K562 (cell line): ENCODE measurements around the gene NUP35. TPM values are rescaled to one million over a fixed set of nuclear protein-coding genes. Genes with fewer than 3 reads are reported as not detected.

Experiments used
- AFF4 ChIP-seq: sonication (generic); formaldehyde crosslinking; IDR thresholded peaks from 2 replicates; pipeline ENCODE4 v1.8.0; 2023; ENCODE audit warnings: mild to moderate bottlenecking, missing genetic modification reagents
- BCOR ChIP-seq: fragments of 450-650 bp; IDR thresholded peaks from 2 replicates; pipeline ENCODE4 v1.6.1; 2016
- CHAMP1 ChIP-seq: fragments of 450-650 bp; IDR thresholded peaks from 2 replicates; pipeline ENCODE4 v1.6.1; 2016; ENCODE audit warnings: mild to moderate bottlenecking
- CXXC5 ChIP-seq: fragments of 250-450 bp; sonication (Bioruptor Pico); IDR thresholded peaks from 2 replicates; pipeline ENCODE4 v1.8.0; 2022; ENCODE audit warnings: inconsistent platforms, mild to moderate bottlenecking, moderate library complexity
- EGR1 ChIP-seq: fragments of 450-650 bp; conservative IDR thresholded peaks from 2 replicates; pipeline ENCODE4 v1.6.1; 2017; ENCODE audit warnings: mild to moderate bottlenecking
- FOXA1 ChIP-seq: fragments of 450-650 bp; IDR thresholded peaks from 2 replicates; pipeline ENCODE4 v1.6.1; 2016; ENCODE audit warnings: mild to moderate bottlenecking, borderline replicate concordance
- KAT2B ChIP-seq: IDR thresholded peaks from one replicate; pipeline ENCODE4 v1.6.1; 2012; ENCODE audit warnings: low read depth, mild to moderate bottlenecking, control low read depth, inconsistent platforms, low read length, moderate library complexity
- LARP7 ChIP-seq: fragments of 450-650 bp; IDR thresholded peaks from 2 replicates; pipeline ENCODE4 v1.6.1; 2016
- MEIS2 ChIP-seq: fragments of 450-650 bp; IDR thresholded peaks from 2 replicates; pipeline ENCODE4 v1.6.1; 2014; ENCODE audit warnings: mild to moderate bottlenecking; ENCODE audit not compliant: partially characterized antibody
- MTA3 ChIP-seq: fragments of 450-650 bp; formaldehyde crosslinking; IDR thresholded peaks from 2 replicates; pipeline ENCODE4 v1.6.1; 2017; ENCODE audit warnings: mild to moderate bottlenecking, borderline replicate concordance
- RAD21 ChIP-seq, 2 experiments: fragments of 250-450 bp in 1 of 2; fragments of 450-650 bp in 1 of 2; sonication (Bioruptor Pico) in 1 of 2; formaldehyde crosslinking in 1 of 2; IDR thresholded peaks in 1 of 2; conservative IDR thresholded peaks in 1 of 2; 2 replicates each; pipeline versions ENCODE4 v1.4.0 to v1.8.0; 2020 to 2022; ENCODE audit warnings: mild to moderate bottlenecking in 2 of 2, moderate library complexity in 1 of 2
- SIN3A ChIP-seq, 2 experiments: fragments of 150-350 bp in 1 of 2; IDR thresholded peaks; 2 replicates each; pipeline ENCODE4 v1.6.1; 2011 to 2016; ENCODE audit warnings: borderline replicate concordance in 2 of 2, low read depth in 2 of 2, low read length in 2 of 2, mild to moderate bottlenecking in 2 of 2, moderate library complexity in 2 of 2; ENCODE audit not compliant: control insufficient read depth in 1 of 2
- SMARCA5 ChIP-seq: fragments of 450-650 bp; IDR thresholded peaks from 2 replicates; pipeline ENCODE4 v1.6.1; 2016
- TEAD2 ChIP-seq: fragments of 450-650 bp; IDR thresholded peaks from 2 replicates; pipeline ENCODE4 v1.6.1; 2016; ENCODE audit warnings: missing genetic modification characterization, control low read depth, missing compliant biosample characterization
- ZBTB49 ChIP-seq: sonication (generic); formaldehyde crosslinking; IDR thresholded peaks from 2 replicates; pipeline ENCODE4 v1.8.0; 2022; ENCODE audit warnings: missing genetic modification reagents, mild to moderate bottlenecking, borderline replicate concordance
- ZNF12 ChIP-seq: sonication (generic); formaldehyde crosslinking; IDR thresholded peaks from 2 replicates; pipeline ENCODE4 v1.4.0; 2020; ENCODE audit warnings: mild to moderate bottlenecking, missing genetic modification reagents
- ZNF197 ChIP-seq: fragments of 200-800 bp; sonication (Bioruptor generic); IDR thresholded peaks from 2 replicates; pipeline ENCODE4 v1.6.1; 2016; ENCODE audit warnings: low read depth, missing genetic modification characterization, missing compliant biosample characterization
- ZNF263 ChIP-seq: sonication (generic); formaldehyde crosslinking; IDR thresholded peaks from 2 replicates; pipeline ENCODE4 v1.8.0; 2022; ENCODE audit warnings: mild to moderate bottlenecking, missing genetic modification reagents, borderline replicate concordance
- ZNF282 ChIP-seq: sonication (generic); formaldehyde crosslinking; IDR thresholded peaks from 2 replicates; pipeline ENCODE4 v1.8.1; 2023; ENCODE audit warnings: missing genetic modification reagents
- ZNF444 ChIP-seq: fragments of 250-450 bp; sonication (Bioruptor Pico); IDR thresholded peaks from 2 replicates; pipeline ENCODE4 v1.4.0; 2020; ENCODE audit warnings: mild to moderate bottlenecking, moderate library complexity
- ZNF696 ChIP-seq: fragments of 250-450 bp; sonication (Bioruptor Pico); conservative IDR thresholded peaks from 2 replicates; pipeline ENCODE4 v1.4.0; 2020; ENCODE audit warnings: mild to moderate bottlenecking, moderate library complexity
- polyA plus RNA-seq, 8 experiments: library from polyadenylated mRNA; depleted of rRNA in 4 of 8; stranded (reverse) in 5 of 8; unstranded in 3 of 8; fragments of >200 nt; fragmentation: Nextera tagmentation in 2 of 8; fragmentation: Illumina TruSeq in 1 of 8; extraction: Ambion mirVana in 2 of 8; extraction: Trizol in 1 of 8; gene quantifications; 2 replicates each; pipeline versions ENCODE4 v1.2.1 to v1.2.3, GENCODE V29; 2011 to 2014; ENCODE audit warnings: inconsistent platforms in 1 of 8, missing spikeins in 1 of 8
- total RNA-seq, 7 experiments: library from RNA; depleted of rRNA in 6 of 7; stranded (reverse); fragments of >200 nt in 6 of 7; fragmentation: Illumina TruSeq in 2 of 7; extraction: Trizol in 2 of 7; gene quantifications; 2 replicates each; pipeline versions ENCODE4 v1.2.1 to v1.2.3, GENCODE V29; 2011 to 2021; ENCODE audit warnings: low replicate concordance in 1 of 7

NUP35 gene
- total and polyA plus RNA-seq, 9 of the 15 experiments (the other 6 are each of a cell fraction or from before 2014, with no cell fraction given), result 24.5 to 78.2 (median 51.1) TPM

- TF ChIP-seq SIN3A (IDR thresholded peaks at IDR 0.05; ENCODE audit: borderline replicate concordance in 2 of 2, control insufficient read depth in 1 of 2, low read depth in 2 of 2, low read length in 2 of 2) (peak; percentile 21 to 42; a peak in 2 of 4 replicates), MEIS2 (peak; percentile 29), LARP7 (peak; percentile 67; the same call in 1 of the 2 replicates), EGR1 (no peak), ZBTB49 (no peak), TEAD2 (tag) (no peak), CXXC5 (CRISPR knock-in tag) (peak; percentile 47), ZNF197 (CRISPR knock-in tag) (no peak), ZNF282 (no peak), RAD21 (CRISPR knock-in tag; conservative IDR thresholded peaks at IDR 0.05 in 1 of 2, IDR thresholded peaks at IDR 0.05 in 1 of 2) (no peak), AFF4 (CRISPR knock-in tag) (no peak), SMARCA5 (peak; percentile 77; the same call in 1 of the 2 replicates), ZNF444 (CRISPR knock-in tag) (no peak), ZNF696 (no peak), BCOR (peak; percentile 87), FOXA1 (no peak), ZNF12 (CRISPR knock-in tag) (no peak), ZNF263 (CRISPR knock-in tag) (no peak), MTA3 (peak; percentile 49; the same call in 1 of the 2 replicates), KAT2B (no peak), CHAMP1 (peak; percentile 88)
These were observed 1.6 kb downstream of the NUP35 start (continued) for GRCh38 chr2:183125659-183126341.
